NCI-H2227 (cell line): ENCODE data around the gene PTPRU.

Experiments used
- DNase-seq: peaks from one replicate; lab custom pipeline; 2025; ENCODE audit not compliant: unreplicated experiment; lab: John Stamatoyannopoulos, UW

The PTPRU gene

DNA sequence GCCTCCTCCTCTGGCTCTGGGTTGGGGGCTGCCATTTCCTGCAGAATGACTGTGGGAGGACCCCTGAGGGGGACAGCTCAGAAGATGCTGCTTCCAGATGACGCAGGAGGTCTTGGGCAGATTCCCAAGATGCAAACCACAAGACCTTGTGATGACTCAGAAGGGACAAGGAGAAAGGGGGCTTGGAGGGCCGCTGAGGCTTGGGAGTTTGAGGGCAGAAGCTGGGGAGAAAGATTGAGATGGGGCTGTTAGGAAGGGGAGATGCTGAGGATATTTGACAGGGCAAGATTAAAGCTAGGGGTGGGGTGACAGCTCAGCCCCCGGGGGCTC, 7.5 kb downstream of the PTPRU start:
- DNase-seq: no peak

DNA sequence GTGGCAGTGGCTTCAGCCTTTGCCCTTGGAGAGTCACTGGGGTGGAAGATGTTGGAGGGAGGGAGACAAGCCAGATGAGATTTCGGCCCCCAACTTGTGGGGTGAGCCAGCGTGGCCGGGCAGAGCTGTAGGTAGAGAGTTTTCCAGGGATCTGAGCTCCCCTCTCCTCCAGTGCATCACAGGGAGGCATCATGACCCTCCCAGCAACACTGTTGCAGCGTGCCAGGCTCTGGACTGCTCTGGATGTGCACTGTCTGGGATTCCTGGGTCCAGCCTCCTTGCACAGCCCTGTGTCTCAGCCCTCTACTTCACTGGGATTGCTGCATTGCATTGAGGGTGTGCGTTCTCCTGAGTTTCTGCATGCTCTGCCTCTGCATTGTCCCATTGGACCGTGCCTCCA, 8.9 kb downstream of the PTPRU start:
- DNase-seq: no peak

DNA sequence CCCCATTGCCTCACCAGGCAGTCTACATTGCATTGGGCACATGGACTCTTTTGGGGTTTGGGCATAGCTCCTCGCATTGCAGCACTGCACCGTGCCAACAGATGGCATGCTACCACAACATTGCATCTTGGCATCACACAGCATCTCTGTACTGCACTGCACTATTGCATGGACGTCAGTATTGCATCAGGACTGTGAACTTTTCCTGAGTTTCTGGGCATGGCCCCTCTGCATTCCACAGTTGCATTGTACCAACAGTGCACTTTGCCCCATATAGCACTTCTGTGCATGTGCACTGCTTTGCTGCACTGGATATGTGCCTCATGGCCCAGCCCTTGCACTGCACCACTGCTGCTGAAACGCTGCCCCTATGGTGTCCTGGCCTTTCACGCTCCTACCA, 9.6 kb downstream of the PTPRU start:
- DNase-seq: peak; percentile 34

DNA sequence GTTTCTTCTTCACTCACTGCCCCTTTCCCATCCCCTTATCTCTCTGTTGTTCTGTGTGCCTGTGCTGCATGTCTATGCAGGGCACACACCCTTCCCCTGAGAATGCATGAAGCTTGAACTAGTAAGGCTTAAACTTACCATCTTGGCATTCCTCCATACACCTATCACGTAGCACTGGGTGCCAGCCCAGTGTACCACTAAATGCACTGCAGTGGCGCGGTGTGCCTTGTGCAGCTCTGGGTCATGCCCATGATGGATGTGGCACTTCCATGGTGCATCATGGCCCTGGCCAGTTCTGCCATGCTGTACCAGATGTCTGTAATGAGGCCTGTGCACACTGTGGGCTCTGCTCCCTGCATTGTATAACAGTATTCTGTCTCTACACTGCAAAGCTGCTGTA, 10.7 kb downstream of the PTPRU start:
- no peak for DNase-seq

DNA sequence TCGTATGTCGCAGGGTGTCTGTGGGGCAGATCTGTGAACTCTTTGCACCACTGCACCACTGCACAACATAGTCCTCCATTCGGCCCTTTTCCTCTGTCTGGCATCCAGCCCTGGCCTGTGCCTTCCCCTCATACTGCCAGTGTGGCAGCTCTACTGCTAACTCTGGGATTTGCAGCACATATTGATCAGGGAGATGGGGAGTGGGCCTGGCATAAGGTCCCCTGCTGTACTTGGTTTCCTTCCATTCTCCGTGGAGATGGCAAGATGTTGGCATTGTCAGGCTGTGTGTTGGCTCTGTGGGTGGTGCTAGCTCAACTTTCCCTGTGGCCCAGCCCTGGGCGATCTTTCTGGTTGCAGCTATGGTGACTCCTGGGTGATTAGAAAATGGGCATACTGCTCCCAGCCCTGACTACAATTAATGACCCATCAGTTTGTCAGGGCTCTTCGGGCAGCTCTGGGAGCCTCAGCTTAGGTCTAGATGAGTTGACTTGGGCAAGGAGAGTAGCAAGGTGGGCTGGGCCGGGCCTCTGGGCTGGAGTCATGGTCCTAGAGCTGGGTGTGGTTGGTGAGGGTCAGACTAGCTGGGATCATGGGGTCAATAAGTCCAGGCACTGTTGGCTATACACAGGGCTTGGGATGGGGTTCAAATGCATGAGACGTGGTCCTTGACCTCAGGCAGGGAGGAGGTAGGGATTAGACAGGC, 11.4 kb downstream of the PTPRU start:
- no peak for DNase-seq

DNA sequence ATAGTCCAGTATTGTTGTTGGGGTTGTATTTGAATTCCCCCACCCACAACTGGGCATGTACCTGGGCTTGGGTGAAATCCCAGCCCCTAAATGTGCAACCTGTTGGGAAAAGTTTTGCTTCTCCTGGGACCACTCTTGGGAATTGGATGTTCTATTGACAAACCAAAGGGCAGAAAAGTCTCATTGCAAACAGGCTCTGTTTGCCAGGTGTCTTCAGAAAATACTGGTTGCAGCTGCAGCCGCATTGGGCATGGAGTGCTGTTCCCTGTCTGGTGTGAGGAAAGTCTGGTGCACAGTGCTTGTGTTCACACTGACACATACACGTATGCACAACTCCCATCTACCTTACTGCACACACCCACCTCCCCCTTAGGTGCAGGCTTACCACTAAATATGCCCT, 12.1 kb downstream of the PTPRU start:
- no peak for DNase-seq

DNA sequence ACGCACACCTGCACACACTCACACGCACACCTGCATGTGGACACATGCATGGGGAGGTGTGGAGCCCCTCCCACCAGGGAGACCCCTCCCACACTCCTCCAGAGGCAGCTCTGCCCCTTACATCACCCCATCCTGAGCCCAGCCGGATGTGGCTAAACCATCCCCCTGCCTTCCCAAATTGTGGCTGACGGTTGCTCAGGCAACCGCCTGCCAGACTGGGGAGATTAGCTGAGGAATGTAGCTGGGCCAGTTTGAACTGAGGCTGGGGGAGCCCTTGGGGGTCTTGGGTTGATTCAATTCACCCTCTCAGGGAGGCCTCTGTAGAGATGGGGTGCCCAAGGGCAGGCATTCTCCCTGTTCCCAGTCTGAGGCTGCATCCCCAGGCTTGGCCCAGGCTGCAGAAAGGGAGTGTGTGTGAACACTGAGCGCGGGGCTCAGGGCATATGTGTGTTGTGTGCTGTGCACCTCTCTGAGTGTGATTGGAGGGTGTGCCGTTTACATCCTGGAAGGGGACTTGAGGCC, 12.9 kb downstream of the PTPRU start:
- peak; percentile 13 for DNase-seq

DNA sequence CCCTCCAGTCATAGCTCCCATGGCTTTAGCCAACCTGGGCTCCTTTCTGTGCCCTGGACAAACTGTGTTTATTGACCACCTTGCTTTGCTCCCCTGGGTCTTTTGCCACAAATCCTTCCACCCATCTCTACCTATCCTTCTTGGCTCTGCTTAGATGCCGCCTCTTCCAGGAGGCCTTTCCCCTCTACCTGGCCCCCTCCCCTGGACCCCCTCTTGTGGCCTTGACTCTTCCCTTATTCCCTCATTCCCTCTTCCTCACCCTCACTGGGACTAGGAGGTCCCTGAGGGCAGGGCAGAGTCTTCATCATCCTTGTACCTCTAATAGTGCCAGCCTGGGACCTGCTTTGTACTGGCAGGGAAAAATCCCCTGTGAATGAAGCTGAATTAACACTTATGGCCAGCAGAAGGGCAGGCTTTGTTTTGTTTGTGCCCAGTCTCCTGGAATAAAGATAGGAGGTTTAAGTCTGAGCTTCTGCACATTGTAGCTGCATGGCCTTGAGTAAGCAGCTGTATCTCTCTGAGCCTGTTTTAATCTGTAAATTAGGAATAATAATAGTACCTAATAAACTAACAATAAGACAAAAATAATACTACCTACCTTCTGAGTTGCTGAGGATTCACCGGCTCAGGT, 13.7 kb downstream of the PTPRU start:
- DNase-seq: no peak

DNA sequence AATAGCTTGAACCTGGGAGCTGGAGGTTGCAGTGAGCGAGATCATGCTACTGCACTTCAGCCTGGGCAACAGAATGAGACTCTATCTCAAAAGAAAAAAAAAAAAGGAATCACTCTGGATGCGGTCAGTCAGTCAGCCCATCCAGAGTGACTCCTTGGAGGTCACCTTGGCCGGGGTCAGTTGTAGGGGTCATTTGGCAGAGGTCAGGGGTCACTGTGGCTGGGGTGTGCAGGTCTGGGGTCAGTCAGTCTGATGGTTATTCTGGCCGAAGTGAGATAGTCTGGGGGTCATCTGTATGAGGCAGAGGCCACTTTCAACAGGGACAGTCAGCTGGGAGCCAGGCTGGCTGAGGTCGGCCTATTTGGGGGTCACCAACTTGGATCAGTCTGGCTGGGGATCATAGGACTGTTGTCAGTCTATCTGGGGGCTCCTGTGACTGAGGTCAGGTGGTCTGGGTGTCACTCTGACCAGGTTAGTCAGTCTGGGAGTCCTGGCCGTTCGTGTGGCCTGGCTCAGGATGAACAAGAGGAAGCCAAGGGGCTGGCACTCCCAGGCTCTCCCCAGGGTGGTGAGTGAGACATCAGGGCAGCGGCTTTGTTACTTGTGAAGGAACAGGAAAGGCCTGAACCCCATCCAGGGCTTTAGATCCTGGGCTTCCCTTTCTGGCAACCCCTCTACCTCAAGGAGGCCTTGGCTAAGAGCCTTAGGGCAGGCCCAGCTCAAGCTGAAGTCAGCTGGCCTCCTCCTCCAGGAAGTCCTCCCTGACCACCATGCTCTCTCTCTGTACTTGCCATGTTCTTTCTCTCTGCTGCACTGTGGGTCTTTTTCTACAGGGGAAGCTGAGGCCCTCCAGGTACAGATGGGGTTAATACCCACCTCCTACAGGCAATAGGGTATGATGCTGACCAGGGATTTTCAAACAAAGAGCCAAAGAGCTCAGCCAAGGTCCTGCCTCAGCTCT, 15.1 kb downstream of the PTPRU start:
- no peak for DNase-seq

DNA sequence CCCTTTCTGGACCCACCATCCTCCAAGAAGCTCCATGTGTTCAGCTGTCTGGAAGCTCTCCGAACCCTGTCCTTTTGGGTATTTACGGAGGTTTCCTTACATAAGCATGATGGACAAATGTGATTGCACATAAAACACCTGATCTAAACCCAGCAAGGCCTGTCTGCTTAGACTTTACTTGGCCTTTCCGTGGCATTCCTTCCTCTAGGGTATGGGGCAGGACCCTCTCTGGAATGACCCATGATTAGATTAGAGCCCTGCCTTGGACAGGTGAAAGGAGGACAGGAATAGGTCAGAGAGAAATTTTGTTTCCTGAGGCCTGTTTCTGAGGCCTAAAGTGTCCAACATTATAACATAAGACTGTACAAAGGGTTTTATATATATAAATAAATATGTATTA, 16.9 kb downstream of the PTPRU start:
- no peak for DNase-seq

DNA sequence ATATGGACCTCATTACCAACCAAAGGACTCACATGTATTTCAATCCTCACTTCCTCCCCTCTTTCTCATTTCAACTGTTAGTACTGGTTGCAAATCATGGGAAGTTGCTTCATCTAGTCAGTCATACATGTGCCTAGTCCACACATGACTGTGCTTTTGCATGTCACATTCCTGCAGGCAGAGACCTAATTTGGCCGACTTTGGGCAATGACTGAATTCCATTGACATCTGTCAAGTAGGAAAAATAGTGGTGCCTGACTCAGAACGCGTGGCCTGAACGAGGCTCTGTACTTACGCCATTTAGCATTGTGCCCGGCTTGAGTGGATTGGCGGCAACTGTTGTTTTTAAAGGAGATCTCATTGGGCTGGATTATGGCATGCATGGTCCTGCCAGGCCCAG, 18.0 kb downstream of the PTPRU start:
- no peak for DNase-seq

DNA sequence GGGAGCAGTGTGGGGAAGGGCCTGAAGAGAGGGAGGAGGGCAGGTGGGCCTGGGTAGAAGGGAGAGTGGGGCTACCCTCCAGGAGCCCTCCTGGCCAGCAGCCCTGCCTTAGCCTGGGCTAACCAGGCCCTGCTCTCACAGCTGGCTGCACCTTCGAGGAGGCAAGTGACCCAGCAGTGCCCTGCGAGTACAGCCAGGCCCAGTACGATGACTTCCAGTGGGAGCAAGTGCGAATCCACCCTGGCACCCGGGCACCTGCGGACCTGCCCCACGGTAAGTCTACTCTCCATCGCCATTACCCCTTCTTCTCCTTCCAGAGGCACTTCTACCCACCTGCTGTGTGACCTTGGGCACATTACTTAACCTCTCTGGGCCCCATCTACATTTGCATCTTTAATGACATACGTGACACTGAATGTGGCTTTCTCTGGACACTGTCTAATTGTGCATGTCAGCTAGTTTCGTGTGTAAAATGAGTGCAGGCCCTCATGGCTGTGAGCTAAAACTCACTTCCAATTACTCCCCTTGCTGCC, 18.9 kb downstream of the PTPRU start:
- no peak for DNase-seq

DNA sequence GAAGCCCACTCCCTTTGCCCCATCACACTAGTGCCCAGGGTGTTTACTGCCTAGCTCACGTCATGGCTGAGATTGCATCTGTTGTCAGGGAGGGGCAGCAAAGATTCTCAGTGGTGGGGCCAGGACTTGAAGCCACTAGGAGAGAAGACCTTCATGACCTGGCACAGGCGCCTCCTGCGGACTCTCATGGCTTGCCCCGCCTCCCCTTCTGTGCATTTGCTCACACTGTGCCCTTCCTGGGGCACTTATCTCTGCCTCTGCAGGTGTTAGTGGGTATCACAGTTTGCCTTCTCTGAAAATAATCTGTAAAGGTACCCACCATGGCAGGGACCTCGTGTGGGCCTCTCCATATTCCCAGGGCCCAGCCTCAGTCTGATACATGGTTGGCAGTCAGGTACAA, 20.1 kb downstream of the PTPRU start:
- DNase-seq: peak; percentile 69

DNA sequence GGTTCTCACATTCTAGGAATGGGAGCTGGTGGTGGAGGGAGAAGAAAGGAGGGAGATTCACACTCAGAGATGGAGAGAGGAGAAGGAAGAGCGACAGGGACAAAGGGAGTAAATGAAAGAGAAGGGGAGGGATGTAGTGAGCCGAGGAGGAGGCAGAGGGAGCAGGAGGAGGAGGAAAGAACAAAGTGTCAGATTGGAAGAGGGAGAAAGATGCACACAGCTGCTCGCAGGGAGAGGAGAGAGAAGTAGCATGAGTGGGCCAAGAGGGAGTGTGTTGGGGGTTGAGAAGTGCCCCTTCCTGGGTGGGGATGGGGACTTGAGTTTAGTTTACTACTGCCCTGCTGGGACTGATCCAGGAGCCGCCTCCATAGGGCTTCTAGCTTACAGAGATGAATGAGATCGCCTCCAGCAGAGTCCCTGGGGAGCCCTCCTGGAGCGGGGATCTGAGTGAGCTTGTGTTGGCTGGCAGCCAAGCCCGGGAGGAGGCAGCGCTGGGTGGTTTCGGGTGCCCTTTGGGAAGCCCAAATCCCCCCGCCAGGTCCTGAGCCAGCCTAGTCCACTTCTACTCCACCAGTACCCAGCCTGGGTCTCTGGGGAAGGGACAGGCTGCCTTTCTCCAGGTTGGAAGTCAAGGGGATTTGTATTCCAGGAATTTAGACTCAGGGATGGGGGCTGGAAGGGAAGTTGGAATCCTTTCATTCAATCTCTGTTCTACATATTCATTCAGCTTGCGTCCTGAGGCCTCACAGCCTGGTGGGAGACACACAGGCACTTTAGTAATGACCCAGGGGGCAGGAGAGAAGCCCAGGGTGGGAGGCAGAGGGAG, 20.9 kb downstream of the PTPRU start:
- DNase-seq: no peak

DNA sequence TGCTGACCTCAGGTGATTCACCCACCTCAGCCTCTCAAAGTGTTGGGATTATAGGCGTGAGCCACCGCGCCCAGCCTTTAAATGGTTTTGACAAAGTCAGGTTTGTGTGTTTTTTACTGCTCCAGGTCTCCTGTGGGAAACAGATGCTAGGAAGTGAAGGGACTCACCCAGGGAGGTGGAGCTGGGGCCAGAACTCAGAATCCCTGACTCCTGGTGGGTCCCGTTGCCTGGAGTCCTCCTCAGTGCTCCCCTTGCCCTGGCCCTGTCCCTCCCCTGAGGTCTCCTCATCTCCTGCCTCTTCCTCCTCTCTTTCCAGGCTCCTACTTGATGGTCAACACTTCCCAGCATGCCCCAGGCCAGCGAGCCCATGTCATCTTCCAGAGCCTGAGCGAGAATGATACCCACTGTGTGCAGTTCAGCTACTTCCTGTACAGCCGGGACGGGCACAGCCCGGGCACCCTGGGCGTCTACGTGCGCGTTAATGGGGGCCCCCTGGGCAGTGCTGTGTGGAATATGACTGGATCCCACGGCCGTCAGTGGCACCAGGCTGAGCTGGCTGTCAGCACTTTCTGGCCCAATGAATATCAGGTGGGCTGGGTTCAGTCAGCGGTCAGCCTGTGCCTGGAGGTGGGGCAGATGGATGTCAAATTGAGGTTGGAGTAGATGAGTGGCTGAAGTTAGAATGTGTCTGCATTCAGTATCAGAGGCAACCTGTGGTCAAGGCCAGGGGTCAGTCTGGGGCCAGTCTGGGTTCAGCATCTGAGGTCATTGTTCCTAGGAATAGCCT, 22.1 kb downstream of the PTPRU start:
- DNase-seq: no peak

DNA sequence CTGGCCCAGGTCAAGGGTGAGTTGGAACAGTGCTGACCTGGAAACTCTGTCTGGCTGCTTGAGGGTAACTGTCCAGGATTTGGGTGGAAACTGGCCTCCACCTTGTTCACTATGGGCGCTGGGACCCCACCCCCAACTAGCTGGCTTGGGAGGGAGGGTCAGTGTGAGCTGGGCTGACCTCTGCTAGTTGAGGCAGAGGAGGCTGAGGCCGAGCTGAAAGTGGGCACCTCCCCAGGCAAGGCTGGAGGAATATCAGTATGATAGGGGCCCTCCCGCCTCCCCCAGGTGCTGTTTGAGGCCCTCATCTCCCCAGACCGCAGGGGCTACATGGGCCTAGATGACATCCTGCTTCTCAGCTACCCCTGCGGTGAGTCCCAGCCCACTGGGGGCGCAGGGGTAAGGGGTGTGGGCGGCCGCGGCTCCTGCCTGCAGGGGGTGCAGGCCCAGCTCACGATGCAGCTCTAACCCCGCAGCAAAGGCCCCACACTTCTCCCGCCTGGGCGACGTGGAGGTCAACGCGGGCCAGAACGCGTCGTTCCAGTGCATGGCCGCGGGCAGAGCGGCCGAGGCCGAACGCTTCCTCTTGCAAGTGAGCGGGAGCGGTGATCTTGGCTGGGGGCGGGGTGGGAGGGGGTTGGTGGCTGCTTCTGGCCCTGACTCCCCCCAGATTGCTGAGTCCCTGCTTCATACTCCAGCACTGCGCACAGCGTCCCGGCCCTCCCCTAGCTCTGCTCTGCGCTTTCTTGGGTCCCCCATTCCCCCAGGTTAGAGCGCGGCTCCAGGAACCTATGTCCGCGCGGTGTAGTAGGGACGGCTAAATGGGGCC, 22.9 kb downstream of the PTPRU start:
- DNase-seq: no peak

DNA sequence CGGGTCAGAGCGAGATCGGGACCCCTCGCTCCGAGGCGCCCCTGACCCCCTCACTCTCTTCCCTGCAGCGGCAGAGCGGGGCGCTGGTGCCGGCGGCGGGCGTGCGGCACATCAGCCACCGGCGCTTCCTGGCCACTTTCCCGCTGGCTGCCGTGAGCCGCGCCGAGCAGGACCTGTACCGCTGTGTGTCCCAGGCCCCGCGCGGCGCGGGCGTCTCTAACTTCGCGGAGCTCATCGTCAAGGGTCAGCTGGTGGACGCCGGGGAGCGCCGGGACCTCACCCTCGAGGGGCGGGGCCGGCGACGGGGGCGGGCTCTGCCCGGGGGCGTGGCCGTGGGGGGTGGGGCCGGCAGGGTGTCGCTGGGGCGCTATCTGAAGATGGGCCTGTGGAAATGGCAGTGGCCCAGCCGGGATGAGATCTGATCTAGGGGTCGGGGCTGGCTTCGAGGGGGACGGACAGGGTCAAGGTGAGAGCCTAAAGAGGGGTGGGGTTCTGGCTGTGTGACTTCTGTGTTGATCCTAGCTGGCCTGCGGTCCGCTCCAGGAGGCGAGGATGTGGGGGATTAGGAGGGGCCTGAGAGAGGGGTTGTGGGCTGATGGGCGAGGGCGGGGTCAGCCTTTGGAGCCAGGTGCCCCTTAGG, 23.6 kb downstream of the PTPRU start:
- DNase-seq: no peak

DNA sequence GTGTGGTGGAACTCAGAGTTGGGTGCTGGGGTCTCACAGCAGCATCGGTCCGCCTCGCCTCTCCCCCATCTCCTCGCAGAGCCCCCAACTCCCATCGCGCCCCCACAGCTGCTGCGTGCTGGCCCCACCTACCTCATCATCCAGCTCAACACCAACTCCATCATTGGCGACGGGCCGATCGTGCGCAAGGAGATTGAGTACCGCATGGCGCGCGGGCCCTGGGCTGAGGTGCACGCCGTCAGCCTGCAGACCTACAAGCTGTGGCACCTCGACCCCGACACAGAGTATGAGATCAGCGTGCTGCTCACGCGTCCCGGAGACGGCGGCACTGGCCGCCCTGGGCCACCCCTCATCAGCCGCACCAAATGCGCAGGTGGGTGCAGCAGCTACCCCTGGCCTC, 24.2 kb downstream of the PTPRU start:
- no peak for DNase-seq
